Fibroblast of peridontal ligament (primary cell): ENCODE measurements around the gene PIGL.
"Not testable (repeated sequence)": the region's sequence is repeated elsewhere in the genome, so short reads cannot be mapped to it uniquely, and the experiment has no call there.

Experiments
- DNase-seq: peaks from one replicate; pipeline ENCODE4 v3.0.0-alpha.2; 2010; ENCODE audit errors: extremely low read depth

Gene PIGL

DNA sequence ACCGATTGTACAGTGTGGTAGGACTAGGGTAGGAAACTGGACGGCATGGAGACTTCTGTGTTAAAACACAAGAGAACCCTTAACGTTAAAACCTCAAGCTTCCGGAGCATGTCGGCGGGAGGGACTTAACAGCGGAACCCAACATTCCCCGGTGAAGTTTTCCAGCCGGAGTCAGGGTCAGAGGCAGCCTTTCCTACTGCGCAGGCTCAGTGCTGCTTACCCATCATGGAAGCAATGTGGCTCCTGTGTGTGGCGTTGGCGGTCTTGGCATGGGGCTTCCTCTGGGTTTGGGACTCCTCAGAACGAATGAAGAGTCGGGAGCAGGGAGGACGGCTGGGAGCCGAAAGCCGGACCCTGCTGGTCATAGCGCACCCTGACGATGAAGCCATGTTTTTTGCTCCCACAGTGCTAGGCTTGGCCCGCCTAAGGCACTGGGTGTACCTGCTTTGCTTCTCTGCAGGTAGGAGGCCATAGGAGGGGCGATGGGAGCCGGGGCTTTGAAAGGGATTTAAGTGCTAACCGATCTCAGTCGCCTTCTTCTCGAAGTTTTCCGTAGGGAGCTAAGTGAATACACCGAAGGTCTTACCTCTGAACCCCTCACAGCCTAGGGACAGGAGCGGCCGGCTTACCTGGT lies at the start of gene PIGL:
TSS of gene PIGL (plus strand) at position 209 of the 634 bp plus-strand sequence. CDS start at position 226, 17 bp downstream.
- DNase-seq: peak; percentile 97

GRCh38 chr17:16171613-16172012 lies 45.4 kb upstream of the PIGL start:
- DNase-seq: peak; percentile 65

DNA sequence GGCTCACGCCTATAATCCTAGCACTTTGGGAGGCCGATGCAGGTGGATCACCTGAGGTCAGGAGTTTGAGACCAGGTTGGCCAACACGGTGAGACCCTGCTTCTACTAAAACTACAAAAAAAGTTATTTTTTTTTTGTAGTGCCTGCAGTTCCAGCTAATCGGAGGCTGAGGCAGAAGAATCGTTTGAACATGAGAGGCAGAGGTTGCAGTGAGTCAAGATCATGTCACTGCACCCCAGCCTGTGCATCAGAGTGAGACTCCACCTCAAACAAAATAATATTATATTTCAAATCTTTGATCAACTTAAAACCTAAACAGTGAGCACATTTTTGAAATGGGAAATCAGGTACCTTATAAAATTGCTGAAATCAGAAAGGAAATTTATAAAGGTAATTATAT lies 38.2 kb upstream of the PIGL start:
- no peak for DNase-seq

- DNase-seq: no peak
Observed at GRCh38 chr17:16181581-16181980, 35.4 kb upstream of the PIGL start.

GRCh38 chr17:16187642-16188041 lies 29.4 kb upstream of the PIGL start:
- no peak for DNase-seq

DNA sequence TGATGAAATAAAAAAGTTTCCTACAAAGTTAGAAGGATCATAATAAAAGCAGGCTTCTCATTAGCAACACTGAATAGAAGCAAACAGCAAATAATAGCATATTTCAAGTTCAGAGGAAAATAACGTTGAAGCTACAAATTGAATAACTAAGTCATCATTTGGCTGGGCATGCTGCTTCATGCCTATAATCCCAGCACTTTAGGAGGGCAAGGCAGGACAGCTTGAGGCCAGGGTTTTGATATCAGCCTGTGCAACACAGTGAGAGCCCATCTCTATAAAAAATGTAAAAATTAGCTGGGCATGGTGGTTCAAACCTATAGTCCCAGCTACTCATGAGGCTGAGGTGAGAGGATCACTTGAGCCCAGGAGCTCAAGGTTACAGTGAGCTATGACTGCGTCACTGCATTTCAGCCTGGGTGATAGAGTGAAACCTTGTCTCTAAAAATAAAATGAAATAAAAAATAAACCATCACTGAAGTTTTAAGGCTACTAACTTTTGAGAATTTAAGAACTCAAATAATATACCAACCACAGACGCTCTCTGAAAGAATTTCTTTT lies 27.1 kb upstream of the PIGL start:
- DNase-seq: no peak

- no peak for DNase-seq
Observed at GRCh38 chr17:16190703-16191360, 26.2 kb upstream of the PIGL start.

- no peak for DNase-seq
Observed at GRCh38 chr17:16191604-16192003, 25.4 kb upstream of the PIGL start.

GRCh38 chr17:16194307-16194835 lies 22.6 kb upstream of the PIGL start:
- not testable (repeated sequence) for DNase-seq

- no peak for DNase-seq
Observed at GRCh38 chr17:16197276-16197675, 19.7 kb upstream of the PIGL start.

DNA sequence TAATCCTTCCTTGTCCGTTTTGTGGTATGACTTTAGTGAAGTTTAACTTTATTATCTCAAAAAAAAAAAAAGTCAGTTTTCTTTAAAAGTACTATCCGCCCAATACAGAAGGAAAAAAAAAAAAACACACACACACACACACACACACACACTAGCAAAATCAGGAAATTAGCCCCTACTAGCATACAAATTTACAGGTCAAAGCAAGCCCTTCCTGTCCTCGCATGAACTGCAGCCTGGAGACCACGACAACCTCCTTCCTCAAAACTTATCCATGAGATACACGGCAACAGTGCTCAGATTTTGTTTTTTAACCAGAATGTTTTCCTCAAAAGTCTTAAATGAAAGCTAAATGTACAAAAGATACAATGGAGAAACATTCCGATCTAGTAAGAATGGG lies 17.9 kb upstream of the PIGL start:
- peak; percentile 27 for DNase-seq

DNA sequence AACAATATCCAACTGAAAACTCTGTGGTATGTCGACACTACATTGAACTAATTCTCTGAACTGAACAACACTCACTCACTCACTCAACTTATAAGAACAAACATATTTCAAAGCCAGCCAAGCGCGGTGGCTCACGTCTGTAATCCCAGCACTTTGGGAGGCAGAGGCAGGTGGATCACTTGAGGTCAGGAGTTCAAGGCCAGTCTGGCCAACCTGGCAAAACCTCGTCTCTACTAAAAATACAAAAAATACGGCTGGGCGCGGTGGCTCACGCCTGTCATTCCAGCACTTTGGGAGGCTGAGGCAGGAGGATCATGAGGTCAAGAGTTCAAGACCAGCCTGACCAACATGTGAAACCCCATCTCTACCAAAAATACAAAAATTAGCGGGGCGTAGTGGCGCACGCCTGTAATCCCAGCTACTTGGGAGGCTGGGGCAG lies 15.3 kb upstream of the PIGL start:
- DNase-seq: not testable (repeated sequence)

- DNase-seq: peak; percentile 53
Observed at GRCh38 chr17:16202554-16203500, 14.2 kb upstream of the PIGL start.

DNA sequence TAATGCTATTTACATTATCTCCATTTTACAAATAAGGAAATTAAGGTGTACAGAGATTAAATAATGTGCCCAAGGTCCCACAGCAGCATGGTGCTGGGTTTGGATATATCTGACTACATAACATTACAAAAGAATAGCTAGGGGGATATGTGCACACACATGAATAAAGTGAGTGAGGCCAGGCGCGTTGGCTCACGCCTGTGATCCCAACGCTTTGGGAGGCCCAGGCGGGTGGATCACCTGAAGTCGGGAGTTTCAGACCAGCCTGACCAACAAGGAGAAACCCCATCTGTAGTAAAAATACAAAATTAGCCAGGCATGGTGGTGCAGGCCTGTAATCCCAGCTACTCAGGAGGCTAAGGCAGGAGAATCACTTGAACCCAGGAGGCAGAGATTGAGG lies 12.2 kb upstream of the PIGL start:
- DNase-seq: not testable (repeated sequence)

DNA sequence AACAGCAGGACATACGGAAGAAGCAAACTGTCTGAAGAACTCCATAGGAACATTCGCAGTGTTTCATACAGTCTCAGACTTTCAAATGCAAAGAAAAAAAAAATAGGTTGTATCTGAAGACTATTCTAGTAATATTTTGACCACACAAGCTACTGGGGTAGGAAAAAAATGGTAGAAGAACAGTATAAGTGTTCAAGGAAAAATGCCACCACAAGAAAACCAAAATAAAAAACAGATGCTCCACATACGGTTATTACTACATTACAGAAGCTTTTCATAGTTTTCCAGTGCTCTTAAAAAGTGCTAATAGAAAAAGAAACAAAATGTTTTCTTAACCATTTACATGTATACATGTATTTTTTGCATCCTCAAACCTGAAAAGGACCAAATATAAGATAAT lies 5.4 kb upstream of the PIGL start:
- peak; percentile 74 for DNase-seq

GRCh38 chr17:16212793-16213192 lies 4.2 kb upstream of the PIGL start:
- no peak for DNase-seq

DNA sequence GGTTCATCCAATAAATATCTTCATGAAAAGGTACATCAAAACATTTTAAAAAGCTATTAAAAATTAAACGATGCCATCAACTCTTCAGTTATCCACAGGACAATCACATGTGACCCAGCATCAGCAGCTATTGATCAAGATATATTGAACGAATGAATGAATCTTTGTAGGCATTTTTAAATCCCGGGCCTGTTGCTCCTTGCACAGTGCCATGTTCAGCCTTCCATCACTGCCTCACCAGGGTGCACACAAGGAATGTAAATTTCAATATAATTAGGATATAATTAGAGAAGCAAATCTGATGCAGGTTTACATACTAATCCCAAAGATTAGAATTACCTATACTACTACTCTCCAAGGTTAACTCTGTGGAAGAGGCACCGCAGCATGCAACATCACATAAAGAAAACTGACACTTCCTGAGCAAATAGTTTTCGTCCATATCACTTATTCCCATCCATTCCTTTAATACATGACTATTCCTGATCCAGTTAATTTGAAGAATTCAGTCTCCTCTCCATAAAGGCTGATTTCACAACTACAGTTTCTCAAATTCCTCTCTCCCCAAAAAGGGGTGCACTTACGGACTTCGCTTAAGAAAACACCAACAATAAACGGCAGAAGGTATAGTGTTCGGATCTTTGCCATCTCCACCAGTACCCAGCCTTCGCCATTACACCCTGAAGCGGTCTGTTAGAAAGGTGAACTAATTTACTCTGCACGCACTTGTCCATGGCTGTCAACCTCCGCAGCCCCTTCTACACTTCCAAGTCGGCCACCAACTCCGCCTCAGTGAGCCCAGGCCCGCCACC lies 2.6 kb upstream of the PIGL start:
- peak; percentile 22 for DNase-seq

DNA sequence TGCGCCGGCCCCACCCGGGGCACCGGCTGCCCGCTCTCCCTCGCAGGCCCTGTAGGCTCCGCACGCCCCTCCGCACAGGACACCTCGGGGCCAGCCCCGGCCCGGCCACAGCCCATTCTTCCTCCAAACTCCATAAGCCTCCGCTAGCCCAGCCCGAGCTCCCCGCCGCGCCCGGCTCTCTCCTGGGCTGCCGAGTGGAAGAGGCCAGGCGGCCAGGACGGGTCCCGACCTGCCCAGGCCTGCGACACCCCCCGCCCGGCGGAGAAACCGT lies 2.1 kb upstream of the PIGL start:
- DNase-seq: no peak

GRCh38 chr17:16215273-16215964 lies 1.6 kb upstream of the PIGL start, which contains the start of gene NCOR1:
NCOR1 (minus strand) TSS chr17:16215534; CDS start chr17:16194569, 20,965 bp downstream.
- peak; percentile 88 for DNase-seq

- peak; percentile 51 for DNase-seq
Observed at GRCh38 chr17:16215965-16216316, 1.1 kb upstream of the PIGL start.
